HG02678 (cell line): ENCODE results near the gene IDI1.
"Not testable (repeated sequence)": the region's sequence is repeated elsewhere in the genome, so short reads cannot be mapped to it uniquely, and the experiment has no call there.

Experiments
- ATAC-seq: cut with Tn5 transposase; IDR thresholded peaks from one replicate; pipeline ENCODE4 v1.9.1; 2021; ENCODE audit warnings: mild to moderate bottlenecking, moderate library complexity; ENCODE audit not compliant: unreplicated experiment

IDI1 gene

GRCh38 chr10:1064964-1065247 lies 16.0 kb upstream of the IDI1 start:
- ATAC-seq: no peak

GRCh38 chr10:1063232-1063865 lies 14.4 kb upstream of the IDI1 start:
- no peak for ATAC-seq

GRCh38 chr10:1061930-1062774 lies 13.2 kb upstream of the IDI1 start:
- no peak for ATAC-seq

GRCh38 chr10:1059902-1060301 lies 11.0 kb upstream of the IDI1 start:
- no peak for ATAC-seq

- ATAC-seq: no peak
Observed at GRCh38 chr10:1058017-1058416, 9.1 kb upstream of the IDI1 start.

GRCh38 chr10:1057106-1057657 lies 8.3 kb upstream of the IDI1 start:
- ATAC-seq: no peak

GRCh38 chr10:1056326-1057105 lies 7.6 kb upstream of the IDI1 start, which contains the start of gene WDR37:
TSS of gene WDR37 (plus strand) at chr10:1056385. CDS start at chr10:1072156, 15,771 bp downstream.
- peak; percentile 95 for ATAC-seq

- ATAC-seq: no peak
Observed at GRCh38 chr10:1054684-1055083, 5.8 kb upstream of the IDI1 start.

GRCh38 chr10:1050554-1050953 lies 1.6 kb upstream of the IDI1 start:
- no peak for ATAC-seq

GRCh38 chr10:1050145-1050544 lies 1.2 kb upstream of the IDI1 start:
- no peak for ATAC-seq

- ATAC-seq: no peak
Observed at GRCh38 chr10:1049425-1049958, 573 bp upstream of the IDI1 start.

- ATAC-seq: no peak
Observed at GRCh38 chr10:1048349-1048731, 579 bp downstream of the IDI1 start.

GRCh38 chr10:1047937-1048336 lies 982 bp downstream of the IDI1 start:
- ATAC-seq: no peak

- no peak for ATAC-seq
Observed at GRCh38 chr10:1045415-1045814, 3.5 kb downstream of the IDI1 start.

GRCh38 chr10:1044964-1045363 lies 4.0 kb downstream of the IDI1 start:
- no peak for ATAC-seq

- no peak for ATAC-seq
Observed at GRCh38 chr10:1044146-1044545, 4.8 kb downstream of the IDI1 start.

GRCh38 chr10:1043532-1043995 lies 5.4 kb downstream of the IDI1 start:
- ATAC-seq: peak; percentile 67

- ATAC-seq: no peak
Observed at GRCh38 chr10:1041514-1041913, 7.4 kb downstream of the IDI1 start.

- ATAC-seq: no peak
Observed at GRCh38 chr10:1040133-1040532, 8.8 kb downstream of the IDI1 start.

GRCh38 chr10:1038769-1039168 lies 10.2 kb downstream of the IDI1 start:
- ATAC-seq: not testable (repeated sequence)

GRCh38 chr10:1037098-1037497 lies 11.8 kb downstream of the IDI1 start:
- no peak for ATAC-seq
